ENCODE data around the gene CEP170B.

CEP170B gene

GRCh38 chr14:104894331-104895206, 29.5 kb downstream of the CEP170B start:
- Histone ChIP-seq H2BK5ac (ENCODE audit: low read length) (no peak overlapping the region), H2AK5ac (ENCODE audit: low read length) (no peak overlapping the region), H3K36me3 (ENCODE audit: control insufficient read depth, insufficient read depth, low read length) (no peaks in the 10 kb centered on the region), H3K9ac (ENCODE audit: low read length) (no peak overlapping the region), H3K18ac (ENCODE audit: low read length) (no peak overlapping the region), H3K4ac (ENCODE audit: low read depth, low read length) (no peak overlapping the region), H3K27me3 (ENCODE audit: insufficient read depth, low read length, poor library complexity) (no peaks in the 10 kb centered on the region), H3K56ac (ENCODE audit: low read length) (no peak overlapping the region), H3K27ac (ENCODE audit: low read depth, low read length) (no peak overlapping the region), H4K5ac (ENCODE audit: low read length) (no peak overlapping the region), H3K4me3 (ENCODE audit: low read length) (no peak overlapping the region), H4K8ac (ENCODE audit: low read depth, low read length) (no peak overlapping the region), H3K79me2 (ENCODE audit: control insufficient read depth, insufficient read depth, low read length) (no peaks in the 10 kb centered on the region), H2BK15ac (replicated peaks; ENCODE audit: low read depth) (no peak overlapping the region), H3K79me1 (ENCODE audit: low read length) (no peaks in the 10 kb centered on the region), H3K4me1 (ENCODE audit: control insufficient read depth, low read depth, low read length) (no peaks in the 10 kb centered on the region), H3K23ac (ENCODE audit: low read length) (no peak overlapping the region), H3K4me2 (ENCODE audit: low read length) (no peak overlapping the region), H2BK120ac (ENCODE audit: low read depth, low read length) (no peak overlapping the region)
- no peak for DNase-seq
- WGBS (ENCODE audit: extremely low coverage, insufficient coverage, low lambda C conversion rate): no CpG with 5 or more reads among the region's 30 CpGs

GRCh38 chr14:104895207-104895785, 30.2 kb downstream of the CEP170B start:
- Histone ChIP-seq H3K18ac (ENCODE audit: low read length) (no peak overlapping the region), H3K27ac (ENCODE audit: low read depth, low read length) (no peak overlapping the region), H3K23ac (ENCODE audit: low read length) (no peak overlapping the region), H4K5ac (ENCODE audit: low read length) (no peak overlapping the region), H3K4ac (ENCODE audit: low read depth, low read length) (no peak overlapping the region), H3K9ac (ENCODE audit: low read length) (no peak overlapping the region), H2BK15ac (replicated peaks; ENCODE audit: low read depth) (no peak overlapping the region), H3K36me3 (ENCODE audit: control insufficient read depth, insufficient read depth, low read length) (no peaks in the 10 kb centered on the region), H2AK5ac (ENCODE audit: low read length) (no peak overlapping the region), H3K4me2 (ENCODE audit: low read length) (no peak overlapping the region), H2BK120ac (ENCODE audit: low read depth, low read length) (no peak overlapping the region), H3K56ac (ENCODE audit: low read length) (no peak overlapping the region), H2BK5ac (ENCODE audit: low read length) (no peak overlapping the region), H3K27me3 (ENCODE audit: insufficient read depth, low read length, poor library complexity) (no peaks in the 10 kb centered on the region), H3K79me1 (ENCODE audit: low read length) (no peaks in the 10 kb centered on the region), H4K8ac (ENCODE audit: low read depth, low read length) (no peak overlapping the region), H3K4me3 (ENCODE audit: low read length) (no peak overlapping the region), H3K79me2 (ENCODE audit: control insufficient read depth, insufficient read depth, low read length) (no peaks in the 10 kb centered on the region), H3K4me1 (ENCODE audit: control insufficient read depth, low read depth, low read length) (no peaks in the 10 kb centered on the region)
- no CpG with 5 or more reads among the region's 9 CpGs for WGBS (ENCODE audit: extremely low coverage, insufficient coverage, low lambda C conversion rate)
- no peak for DNase-seq

GRCh38 chr14:104895786-104896661, 31.0 kb downstream of the CEP170B start:
- no peak overlapping the region for H3K56ac ChIP-seq (ENCODE audit: low read length)
- H2BK15ac ChIP-seq (replicated peaks; ENCODE audit: low read depth): no peak overlapping the region
- no peaks in the 10 kb centered on the region for H3K36me3 ChIP-seq (ENCODE audit: control insufficient read depth, insufficient read depth, low read length)
- DNase-seq: no peak
- no peak overlapping the region for H3K4ac ChIP-seq (ENCODE audit: low read depth, low read length)
- H2BK5ac ChIP-seq (ENCODE audit: low read length): no peak overlapping the region
- no peak overlapping the region for H3K18ac ChIP-seq (ENCODE audit: low read length)
- H2BK120ac ChIP-seq (ENCODE audit: low read depth, low read length): no peak overlapping the region
- H3K23ac ChIP-seq (ENCODE audit: low read length): no peak overlapping the region
- no peaks in the 10 kb centered on the region for H3K79me2 ChIP-seq (ENCODE audit: control insufficient read depth, insufficient read depth, low read length)
- no peak overlapping the region for H3K27ac ChIP-seq (ENCODE audit: low read depth, low read length)
- H3K4me3 ChIP-seq (ENCODE audit: low read length): no peak overlapping the region
- no peaks in the 10 kb centered on the region for H3K27me3 ChIP-seq (ENCODE audit: insufficient read depth, low read length, poor library complexity)
- H4K5ac ChIP-seq (ENCODE audit: low read length): no peak overlapping the region
- H3K4me2 ChIP-seq (ENCODE audit: low read length): no peak overlapping the region
- H3K4me1 ChIP-seq (ENCODE audit: control insufficient read depth, low read depth, low read length): no peaks in the 10 kb centered on the region
- H2AK5ac ChIP-seq (ENCODE audit: low read length): no peak overlapping the region
- H3K9ac ChIP-seq (ENCODE audit: low read length): no peak overlapping the region
- WGBS (ENCODE audit: extremely low coverage, insufficient coverage, low lambda C conversion rate): no CpG with 5 or more reads among the region's 34 CpGs
- no peak overlapping the region for H4K8ac ChIP-seq (ENCODE audit: low read depth, low read length)
- no peaks in the 10 kb centered on the region for H3K79me1 ChIP-seq (ENCODE audit: low read length)

- no peak overlapping the region for H2AK5ac ChIP-seq (ENCODE audit: low read length)
- H3K27ac ChIP-seq (ENCODE audit: low read depth, low read length): no peak overlapping the region
- no peaks in the 10 kb centered on the region for H3K79me2 ChIP-seq (ENCODE audit: control insufficient read depth, insufficient read depth, low read length)
- H3K79me1 ChIP-seq (ENCODE audit: low read length): no peaks in the 10 kb centered on the region
- H3K56ac ChIP-seq (ENCODE audit: low read length): no peak overlapping the region
- no peak for DNase-seq
- H3K4me3 ChIP-seq (ENCODE audit: low read length): no peak overlapping the region
- H3K9ac ChIP-seq (ENCODE audit: low read length): no peak overlapping the region
- no peak overlapping the region for H3K23ac ChIP-seq (ENCODE audit: low read length)
- no peak overlapping the region for H4K5ac ChIP-seq (ENCODE audit: low read length)
- H3K36me3 ChIP-seq (ENCODE audit: control insufficient read depth, insufficient read depth, low read length): no peaks in the 10 kb centered on the region
- H2BK15ac ChIP-seq (replicated peaks; ENCODE audit: low read depth): no peak overlapping the region
- H3K4me2 ChIP-seq (ENCODE audit: low read length): no peak overlapping the region
- no peak overlapping the region for H2BK120ac ChIP-seq (ENCODE audit: low read depth, low read length)
- H3K18ac ChIP-seq (ENCODE audit: low read length): no peak overlapping the region
- H3K27me3 ChIP-seq (ENCODE audit: insufficient read depth, low read length, poor library complexity): no peaks in the 10 kb centered on the region
- H4K8ac ChIP-seq (ENCODE audit: low read depth, low read length): no peak overlapping the region
- no peak overlapping the region for H2BK5ac ChIP-seq (ENCODE audit: low read length)
- no peak overlapping the region for H3K4ac ChIP-seq (ENCODE audit: low read depth, low read length)
- H3K4me1 ChIP-seq (ENCODE audit: control insufficient read depth, low read depth, low read length): no peaks in the 10 kb centered on the region
- no CpG with 5 or more reads among the region's 37 CpGs for WGBS (ENCODE audit: extremely low coverage, insufficient coverage, low lambda C conversion rate)
Measured at GRCh38 chr14:104897330-104898194, 32.5 kb downstream of the CEP170B start.

- no peak overlapping the region for H3K9ac ChIP-seq (ENCODE audit: low read length)
- no peaks in the 10 kb centered on the region for H3K27me3 ChIP-seq (ENCODE audit: insufficient read depth, low read length, poor library complexity)
- no peak overlapping the region for H2BK5ac ChIP-seq (ENCODE audit: low read length)
- DNase-seq: no peak
- H3K4me1 ChIP-seq (ENCODE audit: control insufficient read depth, low read depth, low read length): no peaks in the 10 kb centered on the region
- H3K27ac ChIP-seq (ENCODE audit: low read depth, low read length): no peak overlapping the region
- H3K18ac ChIP-seq (ENCODE audit: low read length): no peak overlapping the region
- no peak overlapping the region for H3K23ac ChIP-seq (ENCODE audit: low read length)
- H2AK5ac ChIP-seq (ENCODE audit: low read length): no peak overlapping the region
- no peak overlapping the region for H2BK15ac ChIP-seq (replicated peaks; ENCODE audit: low read depth)
- no peak overlapping the region for H3K4me2 ChIP-seq (ENCODE audit: low read length)
- H3K4ac ChIP-seq (ENCODE audit: low read depth, low read length): no peak overlapping the region
- no peaks in the 10 kb centered on the region for H3K79me2 ChIP-seq (ENCODE audit: control insufficient read depth, insufficient read depth, low read length)
- no peak overlapping the region for H2BK120ac ChIP-seq (ENCODE audit: low read depth, low read length)
- H4K8ac ChIP-seq (ENCODE audit: low read depth, low read length): no peak overlapping the region
- no peak overlapping the region for H3K56ac ChIP-seq (ENCODE audit: low read length)
- H3K36me3 ChIP-seq (ENCODE audit: control insufficient read depth, insufficient read depth, low read length): no peaks in the 10 kb centered on the region
- no peak overlapping the region for H4K5ac ChIP-seq (ENCODE audit: low read length)
- no peak overlapping the region for H3K4me3 ChIP-seq (ENCODE audit: low read length)
- WGBS (ENCODE audit: extremely low coverage, insufficient coverage, low lambda C conversion rate): no CpG with 5 or more reads among the region's 7 CpGs
- H3K79me1 ChIP-seq (ENCODE audit: low read length): no peaks in the 10 kb centered on the region
Measured at GRCh38 chr14:104898195-104898558, 33.1 kb downstream of the CEP170B start.
